ENCODE data around the gene FMNL2.

GRCh38 chr2:152655880-152656279, 320.9 kb downstream of the FMNL2 start:
- TF ChIP-seq POLR2A (IDR thresholded peaks at IDR 0.05) = no peak
- no peak for TF ChIP-seq POLR2AphosphoS5 (IDR thresholded peaks at IDR 0.05)

Measured in spleen (tissue), 3 donors.